SK-N-SH (cell line): ENCODE measurements around the gene DNAJC18.

Experiments
- CHD2 ChIP-seq: fragments of 150-350 bp; IDR thresholded peaks from 2 replicates; pipeline ENCODE4 v1.6.1; 2018; ENCODE audit warnings: low read length; ENCODE audit not compliant: partially characterized antibody
- CTCF ChIP-seq: fragments of 200-600 bp; sonication (generic); IDR thresholded peaks from 2 replicates; pipeline ENCODE4 v1.6.1; 2017; ENCODE audit warnings: antibody characterized with exemption, mild to moderate bottlenecking, moderate library complexity
- EZH2phosphoT487 ChIP-seq: fragments of 200-600 bp; sonication (generic); IDR thresholded peaks from 2 replicates; pipeline ENCODE4 v1.6.1; 2017; ENCODE audit warnings: low read depth, mixed run types, mild to moderate bottlenecking, antibody characterized with exemption, moderate library complexity, borderline replicate concordance
- MAX ChIP-seq: IDR thresholded peaks from 2 replicates; pipeline ENCODE4 v1.4.0; 2012; ENCODE audit warnings: low read depth
- MXI1 ChIP-seq: IDR thresholded peaks from 2 replicates; pipeline ENCODE4 v1.6.1; 2012; ENCODE audit warnings: mild to moderate bottlenecking, low read depth, low read length, improper control_type of control experiment
- POLR2AphosphoS5 ChIP-seq: IDR thresholded peaks from 2 replicates; pipeline ENCODE4 v1.6.1; 2012; ENCODE audit warnings: low read depth, low read length
- SIN3A ChIP-seq: IDR thresholded peaks from 2 replicates; pipeline ENCODE4 v1.6.1; 2012; ENCODE audit warnings: low read depth, mild to moderate bottlenecking, low read length, moderate library complexity, borderline replicate concordance
- TEAD4 ChIP-seq: IDR thresholded peaks from 2 replicates; pipeline ENCODE4 v1.4.0; 2012; ENCODE audit warnings: mild to moderate bottlenecking, borderline replicate concordance; ENCODE audit not compliant: insufficient read depth
- TF ChIP-seq, protein P1 (sequence below): IDR thresholded peaks from 2 replicates; pipeline ENCODE4 v1.4.0; 2012; ENCODE audit warnings: low read depth, borderline replicate concordance
- TF ChIP-seq, protein P2 (sequence below): IDR thresholded peaks from 2 replicates; pipeline ENCODE4 v1.6.1; 2012; ENCODE audit warnings: mild to moderate bottlenecking, low read depth, low read length, moderate library complexity

- TF ChIP-seq CTCF (no peak), TEAD4 (no peak), POLR2AphosphoS5 (no peak), CHD2 (no peak), EZH2phosphoT487 (no peak), SIN3A (no peak), MAX (no peak), MXI1 (no peak)
- TF ChIP-seq, protein P1, sequence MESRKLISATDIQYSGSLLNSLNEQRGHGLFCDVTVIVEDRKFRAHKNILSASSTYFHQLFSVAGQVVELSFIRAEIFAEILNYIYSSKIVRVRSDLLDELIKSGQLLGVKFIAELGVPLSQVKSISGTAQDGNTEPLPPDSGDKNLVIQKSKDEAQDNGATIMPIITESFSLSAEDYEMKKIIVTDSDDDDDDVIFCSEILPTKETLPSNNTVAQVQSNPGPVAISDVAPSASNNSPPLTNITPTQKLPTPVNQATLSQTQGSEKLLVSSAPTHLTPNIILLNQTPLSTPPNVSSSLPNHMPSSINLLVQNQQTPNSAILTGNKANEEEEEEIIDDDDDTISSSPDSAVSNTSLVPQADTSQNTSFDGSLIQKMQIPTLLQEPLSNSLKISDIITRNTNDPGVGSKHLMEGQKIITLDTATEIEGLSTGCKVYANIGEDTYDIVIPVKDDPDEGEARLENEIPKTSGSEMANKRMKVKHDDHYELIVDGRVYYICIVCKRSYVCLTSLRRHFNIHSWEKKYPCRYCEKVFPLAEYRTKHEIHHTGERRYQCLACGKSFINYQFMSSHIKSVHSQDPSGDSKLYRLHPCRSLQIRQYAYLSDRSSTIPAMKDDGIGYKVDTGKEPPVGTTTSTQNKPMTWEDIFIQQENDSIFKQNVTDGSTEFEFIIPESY, result no peak
- TF ChIP-seq, protein P2, sequence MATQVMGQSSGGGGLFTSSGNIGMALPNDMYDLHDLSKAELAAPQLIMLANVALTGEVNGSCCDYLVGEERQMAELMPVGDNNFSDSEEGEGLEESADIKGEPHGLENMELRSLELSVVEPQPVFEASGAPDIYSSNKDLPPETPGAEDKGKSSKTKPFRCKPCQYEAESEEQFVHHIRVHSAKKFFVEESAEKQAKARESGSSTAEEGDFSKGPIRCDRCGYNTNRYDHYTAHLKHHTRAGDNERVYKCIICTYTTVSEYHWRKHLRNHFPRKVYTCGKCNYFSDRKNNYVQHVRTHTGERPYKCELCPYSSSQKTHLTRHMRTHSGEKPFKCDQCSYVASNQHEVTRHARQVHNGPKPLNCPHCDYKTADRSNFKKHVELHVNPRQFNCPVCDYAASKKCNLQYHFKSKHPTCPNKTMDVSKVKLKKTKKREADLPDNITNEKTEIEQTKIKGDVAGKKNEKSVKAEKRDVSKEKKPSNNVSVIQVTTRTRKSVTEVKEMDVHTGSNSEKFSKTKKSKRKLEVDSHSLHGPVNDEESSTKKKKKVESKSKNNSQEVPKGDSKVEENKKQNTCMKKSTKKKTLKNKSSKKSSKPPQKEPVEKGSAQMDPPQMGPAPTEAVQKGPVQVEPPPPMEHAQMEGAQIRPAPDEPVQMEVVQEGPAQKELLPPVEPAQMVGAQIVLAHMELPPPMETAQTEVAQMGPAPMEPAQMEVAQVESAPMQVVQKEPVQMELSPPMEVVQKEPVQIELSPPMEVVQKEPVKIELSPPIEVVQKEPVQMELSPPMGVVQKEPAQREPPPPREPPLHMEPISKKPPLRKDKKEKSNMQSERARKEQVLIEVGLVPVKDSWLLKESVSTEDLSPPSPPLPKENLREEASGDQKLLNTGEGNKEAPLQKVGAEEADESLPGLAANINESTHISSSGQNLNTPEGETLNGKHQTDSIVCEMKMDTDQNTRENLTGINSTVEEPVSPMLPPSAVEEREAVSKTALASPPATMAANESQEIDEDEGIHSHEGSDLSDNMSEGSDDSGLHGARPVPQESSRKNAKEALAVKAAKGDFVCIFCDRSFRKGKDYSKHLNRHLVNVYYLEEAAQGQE, result no peak
Observed at GRCh38 chr5:139404484-139404840, 34.9 kb downstream of the DNAJC18 start.
